ENCODE data around the gene SMAP1.

The SMAP1 gene

GRCh38 chr6:70797625-70798024, 129.9 kb downstream of the SMAP1 start:
- TF ChIP-seq CTCF (IDR thresholded peaks at IDR 0.05; ENCODE audit: low read depth, low read length) (no peak), MAX (IDR thresholded peaks at IDR 0.05; ENCODE audit: low read depth, low read length) (no peak), MYC (IDR thresholded peaks at IDR 0.05; ENCODE audit: low read depth, low read length) (no peak), POLR2A (IDR thresholded peaks at IDR 0.05; ENCODE audit: extremely low read depth, insufficient read length) (no peak)
- DNase-seq (ENCODE audit: low read depth): no peak
- H3K4me3 ChIP-seq (ENCODE audit: low read depth, low read length): no peak overlapping the region

GRCh38 chr6:70806086-70806485, 138.4 kb downstream of the SMAP1 start:
- DNase-seq (ENCODE audit: low read depth): no peak
- no peak for TF ChIP-seq POLR2A (IDR thresholded peaks at IDR 0.05; ENCODE audit: extremely low read depth, insufficient read length)
- no peak for TF ChIP-seq CTCF (IDR thresholded peaks at IDR 0.05; ENCODE audit: low read depth, low read length)
- TF ChIP-seq MYC (IDR thresholded peaks at IDR 0.05; ENCODE audit: low read depth, low read length): no peak
- no peak for TF ChIP-seq MAX (IDR thresholded peaks at IDR 0.05; ENCODE audit: low read depth, low read length)
- no peak overlapping the region for H3K4me3 ChIP-seq (ENCODE audit: low read depth, low read length)

GRCh38 chr6:70811788-70812187, 144.1 kb downstream of the SMAP1 start:
- no peak overlapping the region for H3K4me3 ChIP-seq (ENCODE audit: low read depth, low read length)
- no peak for DNase-seq (ENCODE audit: low read depth)
- TF ChIP-seq MYC (IDR thresholded peaks at IDR 0.05; ENCODE audit: low read depth, low read length) (no peak), MAX (IDR thresholded peaks at IDR 0.05; ENCODE audit: low read depth, low read length) (no peak), CTCF (IDR thresholded peaks at IDR 0.05; ENCODE audit: low read depth, low read length) (no peak), POLR2A (IDR thresholded peaks at IDR 0.05; ENCODE audit: extremely low read depth, insufficient read length) (no peak)

- DNase-seq (ENCODE audit: low read depth): no peak
- no peak for TF ChIP-seq CTCF (IDR thresholded peaks at IDR 0.05; ENCODE audit: low read depth, low read length)
- no peak for TF ChIP-seq MAX (IDR thresholded peaks at IDR 0.05; ENCODE audit: low read depth, low read length)
- TF ChIP-seq POLR2A (IDR thresholded peaks at IDR 0.05; ENCODE audit: extremely low read depth, insufficient read length): no peak
- TF ChIP-seq MYC (IDR thresholded peaks at IDR 0.05; ENCODE audit: low read depth, low read length): no peak
- H3K4me3 ChIP-seq (ENCODE audit: low read depth, low read length): no peak overlapping the region
Measured at GRCh38 chr6:70813885-70814284, 146.2 kb downstream of the SMAP1 start.

- TF ChIP-seq CTCF (IDR thresholded peaks at IDR 0.05; ENCODE audit: low read depth, low read length) (no peak), POLR2A (IDR thresholded peaks at IDR 0.05; ENCODE audit: extremely low read depth, insufficient read length) (no peak), MAX (IDR thresholded peaks at IDR 0.05; ENCODE audit: low read depth, low read length) (no peak), MYC (IDR thresholded peaks at IDR 0.05; ENCODE audit: low read depth, low read length) (no peak)
- H3K4me3 ChIP-seq (ENCODE audit: low read depth, low read length): no peak overlapping the region
- DNase-seq (ENCODE audit: low read depth): no peak
Measured at GRCh38 chr6:70819646-70820045, 152.0 kb downstream of the SMAP1 start.

- no peak overlapping the region for H3K4me3 ChIP-seq (ENCODE audit: low read depth, low read length)
- TF ChIP-seq POLR2A (IDR thresholded peaks at IDR 0.05; ENCODE audit: extremely low read depth, insufficient read length): no peak
- TF ChIP-seq CTCF (IDR thresholded peaks at IDR 0.05; ENCODE audit: low read depth, low read length): no peak
- no peak for TF ChIP-seq MYC (IDR thresholded peaks at IDR 0.05; ENCODE audit: low read depth, low read length)
- no peak for TF ChIP-seq MAX (IDR thresholded peaks at IDR 0.05; ENCODE audit: low read depth, low read length)
- DNase-seq (ENCODE audit: low read depth): no peak
Measured at GRCh38 chr6:70820778-70821177, 153.1 kb downstream of the SMAP1 start.

Data from NB4 (cell line).